Measurements from ENCODE around the gene TMEM176A. TPM values are rescaled to one million over a fixed set of nuclear protein-coding genes. Genes with fewer than 3 reads are reported as not detected.

TMEM176A gene
- polyA plus RNA-seq, 1 donor from 2014 or later: not detected

- Histone ChIP-seq H3K79me2 (replicated peaks; ENCODE audit: insufficient read depth, low read length) (no peaks in the 10 kb centered on the region), H2AFZ (ENCODE audit: low read depth, low read length) (no peak overlapping the region), H3K9ac (ENCODE audit: low read length) (no peak overlapping the region), H4K20me1 (ENCODE audit: insufficient read depth) (no peaks in the 10 kb centered on the region), H3K4me2 (ENCODE audit: low read length) (no peak overlapping the region), H3K4me3 (ENCODE audit: low read length) (no peak overlapping the region), H3F3A (ENCODE audit: insufficient read depth, low read length, poor library complexity, severe bottlenecking) (no peaks in the 10 kb centered on the region), H3K36me3 (ENCODE audit: insufficient read depth, low read length) (no peaks in the 10 kb centered on the region), H3K27me3 (ENCODE audit: insufficient read depth, low read depth, low read length) (no peaks in the 10 kb centered on the region), H3K27ac (ENCODE audit: low read length) (no peak overlapping the region), H3K9me2 (ENCODE audit: insufficient read depth, low read length) (no peaks in the 10 kb centered on the region), H3K9me3 (ENCODE audit: low read length) (no peaks in the 10 kb centered on the region)
- TF ChIP-seq SMC3 (conservative IDR thresholded peaks at IDR 0.05; ENCODE audit: poor library complexity) (no peak), REST (IDR thresholded peaks at IDR 0.05; ENCODE audit: borderline replicate concordance) (no peak), EZH2 (IDR thresholded peaks at IDR 0.05; ENCODE audit: borderline replicate concordance, insufficient read depth, low read length, poor library complexity, severe bottlenecking) (no peak), TAF1 (IDR thresholded peaks at IDR 0.05; ENCODE audit: low read depth) (no peak), CTCF (IDR thresholded peaks at IDR 0.05; ENCODE audit: poor library complexity, severe bottlenecking) (no peak), MXI1 (conservative IDR thresholded peaks at IDR 0.05; ENCODE audit: poor library complexity, severe bottlenecking) (no peak), EP300 (conservative IDR thresholded peaks at IDR 0.05; ENCODE audit: poor library complexity, severe bottlenecking) (no peak), POLR2AphosphoS5 (IDR thresholded peaks at IDR 0.05) (no peak), RAD21 (conservative IDR thresholded peaks at IDR 0.05) (no peak)
Observed at GRCh38 chr7:150756166-150756565, 44.4 kb upstream of the TMEM176A start.

- no peaks in the 10 kb centered on the region for H3F3A ChIP-seq (ENCODE audit: insufficient read depth, low read length, poor library complexity, severe bottlenecking)
- no peak overlapping the region for H3K4me2 ChIP-seq (ENCODE audit: low read length)
- no peak overlapping the region for H3K9ac ChIP-seq (ENCODE audit: low read length)
- H3K4me3 ChIP-seq (ENCODE audit: low read length): no peak overlapping the region
- H3K9me3 ChIP-seq (ENCODE audit: low read length): no peaks in the 10 kb centered on the region
- no peaks in the 10 kb centered on the region for H3K79me2 ChIP-seq (replicated peaks; ENCODE audit: insufficient read depth, low read length)
- H3K27me3 ChIP-seq (ENCODE audit: insufficient read depth, low read depth, low read length): no peaks in the 10 kb centered on the region
- H3K27ac ChIP-seq (ENCODE audit: low read length): no peak overlapping the region
- no peak overlapping the region for H2AFZ ChIP-seq (ENCODE audit: low read depth, low read length)
- H3K9me2 ChIP-seq (ENCODE audit: insufficient read depth, low read length): no peaks in the 10 kb centered on the region
- no peaks in the 10 kb centered on the region for H3K36me3 ChIP-seq (ENCODE audit: insufficient read depth, low read length)
- TF ChIP-seq RAD21 (conservative IDR thresholded peaks at IDR 0.05) (peak; percentile 39), CTCF (IDR thresholded peaks at IDR 0.05; ENCODE audit: poor library complexity, severe bottlenecking) (peak; percentile 24), REST (IDR thresholded peaks at IDR 0.05; ENCODE audit: borderline replicate concordance) (no peak)
- H4K20me1 ChIP-seq (ENCODE audit: insufficient read depth): no peaks in the 10 kb centered on the region
Observed at GRCh38 chr7:150756858-150757257, 43.7 kb upstream of the TMEM176A start.
